NK-92 treated with Interleukin-12 subunit alpha and Interleukin-12 subunit beta, amount 100 ng/mL, for 24 hours (cell line): ENCODE data around the gene ZSCAN20.

ENCODE experiments used
- DNase-seq: peaks from one replicate; lab custom pipeline; 2025; lab: John Stamatoyannopoulos, UW

ZSCAN20 gene

GRCh38 chr1:33535334-33535733 lies 62.9 kb downstream of the ZSCAN20 start:
- DNase-seq, result no peak

DNA sequence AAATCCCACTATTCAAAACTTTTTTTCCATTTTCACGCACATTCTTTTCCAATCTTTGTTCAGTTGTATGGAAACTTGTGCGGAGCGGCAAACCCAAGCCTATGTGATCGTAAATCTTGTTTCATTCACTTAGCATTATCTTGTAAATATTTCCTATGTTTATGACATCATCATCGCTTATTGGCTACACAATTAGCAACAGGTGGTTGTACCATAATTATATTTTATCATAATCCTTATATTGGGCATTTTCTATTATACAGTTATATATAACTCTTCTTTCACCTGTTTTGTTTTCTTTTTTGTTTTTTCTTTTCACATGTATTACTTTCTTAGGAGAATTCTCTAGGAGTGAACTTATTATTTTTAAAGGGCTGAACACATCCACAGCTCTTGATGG lies 65.4 kb downstream of the ZSCAN20 start:
- no peak for DNase-seq

- no peak for DNase-seq
Observed at GRCh38 chr1:33541966-33542365, 69.5 kb downstream of the ZSCAN20 start.
